ENCODE results near the gene ALPK3. TPM values are rescaled to one million over a fixed set of nuclear protein-coding genes. Genes with fewer than 3 reads are reported as not detected.

ALPK3 gene
- total and polyA plus RNA-seq, 2 donors (not counting 3 experiments of a cell fraction or from before 2014, with no cell fraction given) = 18.4 to 36.2 TPM

DNA sequence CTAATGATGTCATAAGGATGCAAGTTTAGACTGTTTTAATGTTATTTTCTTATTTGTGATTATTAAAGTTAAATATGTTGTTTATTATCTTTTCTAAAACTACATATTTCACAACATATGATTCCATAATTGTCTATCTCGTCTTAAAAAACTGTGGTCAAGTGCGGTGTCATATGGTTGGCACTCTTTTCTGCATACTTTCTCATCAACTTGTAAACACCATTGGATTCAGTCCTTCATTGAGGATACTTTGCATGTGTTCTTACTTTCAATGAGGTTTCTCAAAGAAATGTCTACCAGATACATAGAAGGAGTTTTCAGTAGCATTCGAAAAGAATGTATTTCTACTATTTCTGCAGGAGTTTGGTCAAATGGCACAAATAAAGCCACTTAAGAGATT is 22.0 kb upstream of the ALPK3 start:
- Histone ChIP-seq H2AFZ (ENCODE audit: low read depth, low read length) (no peak overlapping the region), H3K4me3 (replicated peaks in 1 of 3; ENCODE audit: insufficient read depth in 1 of 3, low read depth in 1 of 3, low read length in 3 of 3) (no peak overlapping the region), H3K9me3 (replicated peaks; ENCODE audit: control insufficient read depth, insufficient read depth, low read length) (no peaks in the 10 kb centered on the region), H3K27ac (ENCODE audit: insufficient read depth, low read depth, low read length) (no peak overlapping the region), H3K4me1 (ENCODE audit: control insufficient read depth, extremely low read depth, insufficient read depth, low read length) (no peaks in the 10 kb centered on the region), H3K79me2 (ENCODE audit: control insufficient read depth, insufficient read depth, low read length) (peaks cover 4% of the 10 kb centered on the region), H4K20me1 (replicated peaks; ENCODE audit: control insufficient read depth, extremely low read depth, insufficient read depth, low read length) (no peaks in the 10 kb centered on the region), H3K4me2 (ENCODE audit: insufficient read depth, low read length) (no peak overlapping the region), H3K9ac (replicated peaks; ENCODE audit: extremely low read depth, insufficient read depth, low read length) (no peak overlapping the region), H3K27me3 (ENCODE audit: control insufficient read depth in 2 of 2, insufficient read depth in 2 of 2, low read length in 2 of 2) (no peaks in the 10 kb centered on the region), H3K9me1 (replicated peaks; ENCODE audit: control insufficient read depth, extremely low read depth, insufficient read depth, low read length) (no peaks in the 10 kb centered on the region), H3K36me3 (ENCODE audit: control insufficient read depth in 2 of 2, extremely low read depth in 1 of 2, insufficient read depth in 2 of 2, low read length in 2 of 2) (peaks cover 10 to 32% of the 10 kb centered on the region in 2 experiments)
- no peak for FAIRE-seq
- TF ChIP-seq POLR2A (IDR thresholded peaks at IDR 0.05; ENCODE audit: low read depth, low read length) (no peak), GATA2 (IDR thresholded peaks at IDR 0.05; ENCODE audit: insufficient read depth, insufficient read length, low read depth, low read length) (no peak), EZH2 (IDR thresholded peaks at IDR 0.05; ENCODE audit: borderline replicate concordance, low read depth, low read length, severe bottlenecking) (no peak), MYC (IDR thresholded peaks at IDR 0.05; ENCODE audit: low read depth, low read length) (no peak), FOS (IDR thresholded peaks at IDR 0.05; ENCODE audit: borderline replicate concordance, insufficient read depth, low read length) (no peak), POLR2AphosphoS5 (IDR thresholded peaks at IDR 0.05; ENCODE audit: insufficient read depth, low read depth, low read length) (no peak), JUN (IDR thresholded peaks at IDR 0.05; ENCODE audit: borderline replicate concordance, insufficient read depth, insufficient read length, low read depth) (no peak), CTCF (IDR thresholded peaks at IDR 0.05; ENCODE audit: extremely low read depth in 1 of 2, insufficient read depth in 1 of 2, low read depth in 1 of 2, low read length in 2 of 2) (no peak)
- TF ChIP-seq, protein P1, sequence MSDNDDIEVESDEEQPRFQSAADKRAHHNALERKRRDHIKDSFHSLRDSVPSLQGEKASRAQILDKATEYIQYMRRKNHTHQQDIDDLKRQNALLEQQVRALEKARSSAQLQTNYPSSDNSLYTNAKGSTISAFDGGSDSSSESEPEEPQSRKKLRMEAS (IDR thresholded peaks at IDR 0.05; ENCODE audit: insufficient read depth, insufficient read length) = no peak
- DNase-seq (ENCODE audit: low read depth, low spot score) = no peak
- ChIA-PET POLR2A (no interaction called here), CTCF (no interaction called here)
- no TSS peak for BruUV-seq (replicated peaks)
- dilution Hi-C loops (cut with MboI; ENCODE audit: extremely low pct_ligation_motif_present, low sequenced_read_pairs) = no loop called here
- intact Hi-C loops (cut with micrococcal nuclease) = no loop called here

Data from endothelial cell of umbilical vein (primary cell).